NCI-H1105 treated with DMSO at 0.1 percent for 48 hours (cell line): ENCODE data around the gene JMJD1C.
A peak's percentile ranks its signal among the peaks of the same experiment; 100 is the strongest.

ENCODE experiments used
- DNase-seq: peaks from one replicate; lab custom pipeline; 2025; lab: John Stamatoyannopoulos, UW

Gene JMJD1C

DNA sequence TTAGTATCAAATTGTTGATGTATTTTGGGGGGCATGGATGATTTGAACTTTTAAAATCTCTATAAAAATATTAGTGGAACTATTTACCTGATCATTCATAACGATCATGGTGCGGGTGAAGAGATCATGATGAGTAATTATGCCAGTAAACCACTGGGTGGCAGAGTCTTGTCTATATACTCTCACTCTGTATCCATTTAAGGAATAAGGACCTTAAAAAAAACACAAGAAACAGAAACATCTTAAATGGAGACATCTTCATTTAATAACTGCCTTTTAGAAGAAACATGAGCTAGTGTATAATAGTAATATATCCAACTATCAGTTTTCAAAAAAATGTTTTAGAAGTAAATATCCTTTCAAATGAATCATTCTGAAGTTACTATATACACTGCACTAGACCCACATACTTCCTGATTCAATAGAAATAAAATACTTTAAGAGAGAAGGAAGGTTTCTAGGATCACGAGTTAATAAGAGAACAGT, 248.6 kb downstream of the JMJD1C start:
- DNase-seq: peak; percentile 30

DNA sequence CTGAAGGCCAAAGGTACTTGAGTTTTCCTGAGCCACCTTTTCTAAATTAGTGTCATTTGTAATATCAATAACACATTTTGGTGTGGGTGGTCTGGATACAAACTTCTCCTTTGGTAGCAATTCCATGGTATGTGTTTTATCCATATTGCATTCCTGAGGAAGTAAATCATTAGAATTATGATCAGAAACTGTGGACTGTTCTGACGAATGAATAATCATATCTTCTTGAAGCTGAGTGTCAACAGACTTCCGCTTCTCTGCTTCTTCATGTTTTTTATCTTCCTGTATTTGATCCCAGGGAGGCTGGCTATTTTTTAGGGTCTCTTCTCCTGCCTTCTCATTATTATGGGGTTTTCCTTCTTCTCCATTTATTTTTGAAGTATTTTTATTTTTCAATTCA, 251.2 kb downstream of the JMJD1C start:
- no peak for DNase-seq

DNA sequence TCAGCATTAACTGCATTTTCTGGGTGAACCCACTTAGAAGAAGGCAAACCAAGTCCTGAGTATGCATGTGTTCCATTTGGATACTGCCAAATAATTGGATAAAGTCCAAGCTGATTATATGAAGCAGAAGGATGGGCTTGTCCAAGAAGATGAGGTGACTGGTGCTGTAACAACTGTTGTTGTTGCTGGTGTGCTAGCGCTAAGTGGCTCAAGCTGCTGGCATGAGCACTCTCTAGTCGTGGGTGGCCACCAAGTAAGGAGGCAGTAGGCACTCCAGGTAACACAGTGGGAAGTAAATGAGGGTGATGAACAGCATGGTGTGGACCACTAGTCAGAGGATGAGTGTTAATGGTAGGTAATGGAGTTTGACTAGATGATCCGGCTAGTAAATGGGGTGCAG, 252.3 kb downstream of the JMJD1C start:
- DNase-seq: no peak

DNA sequence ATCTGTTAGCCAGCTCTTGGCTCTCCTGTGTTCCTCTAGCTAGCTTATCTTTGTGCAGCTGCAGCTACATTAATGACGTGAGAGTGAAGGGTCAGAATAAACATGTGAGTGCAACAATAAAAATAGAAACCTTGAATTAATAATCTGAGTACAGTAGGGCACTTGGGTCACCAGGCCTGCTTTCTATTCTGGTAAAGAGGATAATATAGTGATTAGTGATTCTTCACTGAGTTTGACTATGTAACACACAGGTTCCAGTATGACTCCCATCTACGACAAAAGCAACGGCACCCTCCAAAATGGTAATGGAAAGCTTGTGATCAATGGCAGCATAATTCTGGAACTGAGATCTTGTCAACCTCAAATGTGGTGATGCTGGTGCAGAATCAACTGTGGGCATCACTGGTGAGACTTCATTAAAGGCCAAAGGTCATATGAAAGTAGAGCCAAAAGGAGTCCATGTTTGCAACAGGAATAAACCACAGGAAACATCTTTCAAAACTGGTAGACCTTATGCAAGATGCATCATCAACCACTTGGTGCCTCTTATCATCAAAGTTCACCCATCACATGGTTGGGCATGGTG, 255.1 kb downstream of the JMJD1C start:
- DNase-seq: no peak

DNA sequence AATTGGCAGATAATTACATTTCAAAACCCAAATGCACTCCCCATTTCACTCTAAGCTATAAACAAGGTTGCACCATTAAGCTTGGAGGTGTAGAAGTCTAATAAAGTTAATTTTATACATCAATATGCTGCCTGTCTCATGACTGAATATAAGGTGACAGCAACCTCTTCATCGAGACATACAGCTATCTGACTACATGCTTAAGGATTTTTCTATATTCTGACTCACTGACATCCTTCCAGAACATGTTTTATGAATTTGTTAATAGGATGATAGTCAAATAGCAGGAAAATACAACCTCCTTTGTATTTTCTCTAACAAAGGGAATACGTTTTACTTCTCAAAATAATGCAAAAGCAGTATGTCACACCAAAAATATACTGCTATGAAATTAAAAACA, 256.1 kb downstream of the JMJD1C start:
- no peak for DNase-seq

DNA sequence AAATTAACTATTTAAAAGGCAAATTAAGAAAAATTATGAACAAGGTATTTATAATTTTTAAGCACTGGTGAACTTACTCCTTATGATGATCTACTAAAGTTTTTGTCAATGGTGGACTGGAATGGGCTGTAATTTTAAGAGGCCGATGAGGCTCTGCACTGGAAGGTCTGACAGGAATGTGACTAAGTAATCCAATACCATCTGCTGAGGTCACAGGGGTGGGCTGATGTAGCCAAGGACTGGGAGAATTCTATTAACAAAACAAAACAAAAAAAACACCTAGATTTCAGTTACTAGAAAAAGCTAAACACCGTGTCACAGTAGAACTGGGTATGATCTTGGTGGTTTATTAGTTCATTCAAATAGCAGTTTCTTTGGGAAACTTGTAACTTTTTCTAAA, 256.8 kb downstream of the JMJD1C start:
- DNase-seq: no peak

DNA sequence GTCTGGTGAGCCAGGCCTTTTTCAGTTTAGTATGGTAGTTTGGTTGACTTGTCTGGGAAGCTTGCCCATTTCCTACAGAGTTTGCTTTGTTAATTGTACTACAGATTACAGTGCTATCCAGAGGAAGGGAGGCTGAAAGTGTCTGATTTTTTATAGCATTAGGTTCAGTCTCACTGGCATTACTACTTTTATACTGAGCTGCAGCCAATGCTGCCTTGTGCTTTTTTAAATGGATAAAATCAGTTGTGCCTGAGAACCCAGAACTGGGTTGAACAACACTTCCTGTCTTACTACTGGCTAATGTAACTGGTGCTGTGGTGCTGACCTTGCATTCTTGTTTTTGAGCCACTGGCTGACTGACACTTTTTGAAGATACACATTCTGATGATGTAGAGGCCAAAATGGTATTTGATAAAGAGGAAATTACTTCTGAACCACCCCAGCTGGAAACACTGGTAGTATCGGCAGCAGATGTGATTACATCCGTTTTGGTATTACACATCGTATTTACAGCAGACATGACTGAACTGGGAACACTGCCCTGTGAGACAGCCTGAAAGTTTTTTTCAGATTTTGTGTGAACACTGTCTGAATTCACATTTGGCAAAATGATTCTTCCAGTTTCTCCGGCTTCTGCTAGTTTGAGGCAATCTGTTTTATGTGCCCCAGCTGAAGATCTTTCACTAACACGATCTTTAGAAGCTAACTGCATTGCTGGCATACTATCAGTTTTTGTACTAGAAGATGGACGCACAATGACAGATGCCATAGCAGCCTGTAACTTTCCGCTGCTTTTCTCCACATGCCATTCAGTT, 258.6 kb downstream of the JMJD1C start:
- DNase-seq: peak; percentile 22

DNA sequence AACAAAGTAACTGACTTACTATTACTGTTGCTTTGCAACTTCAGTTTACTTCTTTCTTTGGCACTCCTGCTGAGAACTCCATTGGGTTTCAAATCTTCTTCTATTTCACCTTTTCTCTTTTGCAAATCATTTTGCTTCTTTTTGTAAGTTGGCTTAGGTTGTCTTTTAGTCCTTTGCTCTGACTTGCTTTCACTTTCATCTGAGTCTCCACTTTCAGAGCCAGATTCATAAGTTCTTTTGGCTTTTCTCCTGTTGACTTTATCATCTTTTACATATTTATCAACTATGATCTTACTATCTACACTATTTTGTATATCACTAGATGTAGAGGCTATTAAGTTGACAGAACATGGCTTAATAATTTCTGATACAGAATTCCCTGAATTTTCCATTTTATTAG, 259.2 kb downstream of the JMJD1C start:
- no peak for DNase-seq

DNA sequence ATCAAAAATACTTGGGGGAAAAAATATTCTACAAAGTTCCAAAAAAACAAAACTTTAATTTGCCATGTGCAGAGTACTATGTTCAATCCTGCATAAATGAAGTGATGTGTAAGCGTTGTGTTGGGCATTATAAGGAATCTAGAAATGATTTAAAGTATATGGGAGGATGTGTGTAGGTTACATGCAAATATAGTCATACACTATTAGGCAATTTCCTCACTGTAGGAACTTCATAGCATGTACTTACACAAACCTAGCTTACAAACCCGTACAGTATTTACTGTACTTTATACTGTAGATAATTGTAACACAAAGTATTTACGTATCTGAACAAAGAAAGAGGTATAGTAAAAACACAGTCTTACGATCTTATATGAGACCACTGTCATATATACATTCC, 260.4 kb downstream of the JMJD1C start:
- DNase-seq: no peak

DNA sequence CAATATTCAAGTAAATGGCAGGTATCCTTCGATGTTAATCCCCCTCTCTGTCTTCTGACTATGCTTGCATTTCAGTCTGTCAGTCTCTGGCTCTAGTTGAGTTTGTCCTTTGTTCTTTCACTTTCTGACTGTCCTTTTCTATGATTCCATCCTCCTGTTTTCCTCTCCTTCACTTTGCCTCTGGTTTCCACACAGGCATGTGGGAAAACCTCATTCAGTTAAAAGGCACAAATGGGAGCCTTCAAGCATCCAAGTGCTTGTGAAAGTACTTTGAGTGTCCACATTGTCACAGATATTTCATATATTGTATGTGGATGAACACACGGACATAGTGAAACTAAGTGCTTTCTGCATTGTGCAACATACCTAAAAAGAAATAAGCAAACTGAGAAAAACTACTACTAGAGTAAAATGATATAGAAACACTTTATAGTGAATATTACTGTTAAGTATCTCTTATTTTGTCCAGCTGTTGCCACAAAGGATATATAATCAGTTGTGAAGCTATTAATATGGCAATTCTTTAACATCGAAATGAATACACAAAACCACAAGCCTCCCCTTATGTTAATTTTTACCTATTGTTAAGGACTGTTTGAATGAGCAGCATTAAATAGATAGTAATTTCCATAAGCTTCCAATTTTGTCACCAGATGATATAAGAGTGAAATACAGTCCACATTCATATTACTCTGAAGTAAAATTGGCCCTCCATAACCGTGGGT, 260.9 kb downstream of the JMJD1C start:
- DNase-seq: no peak

DNA sequence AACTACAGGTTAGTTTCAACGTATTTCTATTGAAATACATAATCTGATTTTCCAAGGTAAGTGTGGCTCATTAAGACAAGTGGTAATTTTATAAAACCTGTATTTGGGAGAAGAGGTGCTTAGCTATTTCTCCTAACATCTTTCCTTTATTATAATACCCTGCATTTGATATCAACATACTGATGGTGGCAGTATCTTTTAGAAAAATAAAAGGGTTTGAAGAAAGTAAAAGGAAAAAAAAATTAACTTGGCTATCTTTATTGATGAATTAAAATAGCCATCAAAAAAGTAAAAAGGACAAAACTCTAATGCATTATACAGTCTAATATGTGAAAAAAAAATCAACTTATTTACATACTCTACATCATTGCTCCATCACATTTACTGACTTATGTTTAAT, 264.7 kb downstream of the JMJD1C start:
- no peak for DNase-seq

DNA sequence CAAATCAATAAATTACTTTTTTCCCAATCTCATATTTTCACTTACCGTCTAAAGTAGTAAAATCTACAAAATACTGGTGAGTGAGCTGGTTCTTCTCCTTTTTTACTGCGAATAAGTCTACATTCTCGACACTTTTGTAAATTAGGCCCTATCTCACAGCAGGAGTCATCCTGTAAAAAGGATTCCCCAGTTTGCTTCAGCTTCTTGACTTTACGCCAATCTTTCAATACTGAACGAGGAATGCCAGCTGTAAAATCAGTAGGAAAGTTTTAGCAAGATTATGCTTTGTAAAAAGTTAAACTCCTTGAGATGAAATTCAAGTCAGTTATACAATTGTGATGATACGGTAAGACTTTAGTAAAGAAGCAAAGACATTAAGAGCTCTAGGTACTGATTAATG, 265.3 kb downstream of the JMJD1C start:
- DNase-seq: no peak

DNA sequence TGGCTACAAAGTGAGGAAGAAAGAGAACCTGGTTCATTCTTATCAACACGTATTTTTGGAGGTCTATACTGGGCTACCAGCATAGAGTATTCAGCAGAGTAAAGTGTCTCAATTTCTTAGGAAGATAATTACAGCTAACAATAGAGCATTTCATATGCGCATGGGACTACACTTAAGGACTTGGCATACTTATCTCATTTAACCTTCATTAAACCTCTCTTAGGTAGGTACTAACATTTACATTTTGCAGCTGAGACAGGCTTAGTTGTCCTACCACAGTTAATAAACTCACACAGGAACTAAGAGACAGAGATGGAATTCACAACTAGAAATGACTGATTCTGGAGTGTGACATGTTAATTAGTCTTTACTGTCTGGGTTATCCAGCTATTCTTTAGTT, 266.1 kb downstream of the JMJD1C start:
- no peak for DNase-seq

DNA sequence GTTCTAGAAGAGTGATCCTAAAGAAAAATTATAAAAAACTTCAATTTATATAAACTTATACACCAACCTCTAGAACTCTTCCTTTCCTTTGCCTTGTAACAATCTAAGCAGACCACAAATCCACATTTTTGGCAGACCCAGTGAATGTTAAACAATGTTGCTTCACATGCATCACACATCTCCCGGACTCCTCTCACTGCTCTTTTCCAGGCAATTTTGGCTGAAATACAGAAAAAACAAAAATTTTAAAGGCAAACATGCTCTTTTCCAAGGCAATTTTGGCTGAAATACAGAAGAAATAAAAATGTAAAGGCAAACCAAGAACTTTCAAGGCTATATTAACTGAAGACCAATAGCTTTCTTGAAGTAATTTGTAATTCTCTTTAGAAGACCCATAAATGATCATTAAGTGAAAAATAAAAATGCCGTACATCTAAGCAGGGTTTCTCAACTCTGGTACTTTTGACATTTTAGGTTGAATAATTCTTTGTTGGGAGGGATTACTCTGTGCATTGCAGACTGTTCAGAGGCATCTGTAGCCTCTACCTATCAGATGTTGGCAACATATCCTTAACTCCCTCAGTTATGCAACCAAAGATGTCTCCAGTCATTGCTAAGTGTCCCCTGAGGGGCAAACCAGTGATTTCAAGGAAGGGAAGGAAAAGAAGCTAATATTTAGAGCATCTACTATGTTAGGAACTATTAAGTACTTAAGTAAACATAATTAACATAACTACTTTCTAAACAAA, 268.3 kb downstream of the JMJD1C start:
- no peak for DNase-seq

DNA sequence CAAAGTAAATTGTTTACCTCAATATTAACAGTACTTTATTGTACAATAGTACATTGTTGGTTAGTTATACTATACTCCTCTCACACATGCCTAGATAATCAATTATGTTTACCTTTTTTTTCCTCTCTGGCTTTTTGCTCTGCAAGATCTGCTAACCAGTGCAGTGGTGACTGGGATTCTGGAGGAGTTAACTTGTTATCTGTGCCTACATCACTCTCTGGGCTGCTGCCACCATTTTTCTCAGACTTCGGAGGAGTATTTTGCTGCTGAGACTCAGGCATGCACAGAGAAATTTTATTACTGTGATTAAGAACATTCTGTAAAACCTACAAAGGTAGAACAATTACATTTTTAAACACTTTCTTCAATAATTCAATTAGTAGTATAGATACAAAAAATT, 273.0 kb downstream of the JMJD1C start:
- no peak for DNase-seq

DNA sequence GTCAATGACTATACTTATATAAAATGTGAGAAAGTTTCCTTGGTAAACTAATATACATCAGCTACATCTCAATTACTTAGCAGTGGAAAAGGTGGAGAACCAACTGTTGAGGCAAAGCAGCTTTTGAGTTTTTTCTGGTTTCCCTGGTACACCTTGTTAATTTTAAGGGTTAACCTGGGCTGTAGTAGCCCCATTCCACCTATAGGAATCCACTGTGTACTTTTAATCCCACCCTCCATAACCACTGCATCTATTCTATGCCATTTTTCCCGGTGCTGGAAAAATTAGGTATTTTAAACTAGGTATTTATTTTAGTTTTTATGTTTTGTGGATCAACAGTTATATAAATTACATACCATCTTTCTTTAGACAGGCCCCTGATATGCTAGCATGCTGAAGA, 290.2 kb downstream of the JMJD1C start:
- DNase-seq: no peak

DNA sequence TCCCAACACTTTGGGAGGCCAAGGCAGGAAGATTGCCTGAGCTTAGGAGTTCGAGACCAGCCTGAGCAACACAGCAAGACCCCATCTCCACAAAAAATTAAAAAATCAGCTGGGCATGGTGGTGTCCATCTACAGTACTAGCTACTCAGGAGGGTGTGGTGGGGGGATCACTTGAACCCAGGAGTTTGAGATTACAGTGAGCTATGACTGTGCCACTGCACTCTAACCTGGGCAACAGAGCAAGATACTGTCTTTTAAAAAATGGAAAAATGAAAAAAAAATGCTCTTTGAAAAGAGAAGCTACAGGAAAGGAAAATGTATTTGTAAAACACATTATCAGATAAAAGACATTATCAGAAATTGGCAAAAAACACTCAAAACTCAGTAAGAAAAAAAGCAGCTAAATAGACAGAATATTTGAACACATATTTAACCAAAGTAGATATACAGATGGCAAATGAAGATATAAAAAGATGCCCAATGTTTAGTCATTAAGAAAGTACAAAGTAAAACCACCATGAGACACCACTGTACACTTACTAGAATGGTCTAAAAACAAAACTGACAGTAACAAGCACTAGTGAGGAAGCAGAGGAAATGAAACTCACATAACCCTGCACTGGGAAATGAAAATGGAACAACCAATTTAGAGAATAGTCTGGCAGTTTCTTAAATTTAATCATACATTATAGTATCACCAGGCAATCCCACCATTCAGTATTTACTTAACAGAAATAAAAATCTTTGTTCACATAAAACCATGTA, 292.1 kb downstream of the JMJD1C start:
- no peak for DNase-seq

DNA sequence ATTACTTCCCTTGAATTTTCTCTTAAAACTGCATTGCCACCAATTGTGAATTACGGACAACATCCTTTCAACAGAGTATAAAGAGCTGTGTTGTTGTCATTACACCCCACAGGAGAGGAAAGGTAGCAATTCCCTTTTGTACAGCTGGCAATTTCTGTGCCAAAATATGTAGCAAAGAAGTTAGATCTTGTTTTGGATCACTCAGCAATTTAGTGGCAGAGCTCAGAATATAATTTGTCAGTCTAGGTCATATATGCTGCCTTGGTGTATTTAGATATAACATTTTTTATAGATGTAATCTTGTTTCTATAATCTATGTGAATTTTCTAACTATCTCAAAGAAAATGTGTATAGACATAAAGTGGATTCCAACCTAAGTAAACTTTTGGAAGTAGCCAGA, 293.9 kb downstream of the JMJD1C start:
- DNase-seq: no peak

DNA sequence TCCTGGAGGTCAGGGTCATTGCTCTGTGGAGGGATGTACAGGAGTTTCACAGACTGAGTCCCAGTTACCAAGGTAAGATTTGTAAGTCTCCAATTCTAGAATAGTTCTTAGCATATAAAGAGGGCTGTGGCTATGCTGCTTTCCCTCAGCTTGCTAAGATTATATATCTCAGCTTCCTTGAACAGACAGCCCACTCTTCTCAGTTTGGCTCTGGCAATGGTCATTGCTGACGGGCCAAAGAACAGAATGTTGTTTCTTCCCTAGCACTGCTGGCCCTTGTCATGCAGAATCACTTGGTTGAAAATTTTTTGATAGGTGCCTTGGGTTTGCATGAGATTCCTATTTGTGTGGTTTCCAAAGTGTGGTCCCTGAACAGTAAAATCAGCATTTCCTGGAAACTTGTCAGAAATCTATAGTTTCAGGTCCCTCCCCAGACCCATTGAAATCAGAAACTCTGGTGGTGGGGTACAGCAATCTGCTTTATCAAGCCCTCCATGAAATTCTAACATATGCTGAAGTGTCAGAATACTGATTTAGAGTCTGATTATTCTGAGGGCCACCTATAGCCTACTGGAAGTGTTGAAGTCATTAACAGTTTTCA, 294.4 kb downstream of the JMJD1C start:
- no peak for DNase-seq

DNA sequence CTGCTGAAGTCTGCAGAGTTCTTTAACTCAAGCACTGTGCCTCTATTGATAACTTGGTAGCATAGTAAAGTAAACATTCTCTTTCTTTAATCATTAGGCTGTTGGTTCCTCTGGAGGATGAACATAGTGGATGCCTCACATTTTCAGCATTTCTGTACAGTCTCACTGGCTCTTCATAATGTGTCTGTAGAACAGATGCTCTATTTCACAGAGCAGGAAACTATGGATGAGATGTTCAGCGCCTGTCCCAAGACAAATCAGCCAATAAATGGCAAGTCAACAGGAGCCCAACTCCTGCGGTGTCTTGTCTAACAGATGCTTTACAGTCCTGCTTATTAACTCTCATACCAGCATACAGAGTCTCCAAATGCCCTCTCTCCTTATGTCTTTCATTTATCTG, 296.2 kb downstream of the JMJD1C start:
- no peak for DNase-seq

DNA sequence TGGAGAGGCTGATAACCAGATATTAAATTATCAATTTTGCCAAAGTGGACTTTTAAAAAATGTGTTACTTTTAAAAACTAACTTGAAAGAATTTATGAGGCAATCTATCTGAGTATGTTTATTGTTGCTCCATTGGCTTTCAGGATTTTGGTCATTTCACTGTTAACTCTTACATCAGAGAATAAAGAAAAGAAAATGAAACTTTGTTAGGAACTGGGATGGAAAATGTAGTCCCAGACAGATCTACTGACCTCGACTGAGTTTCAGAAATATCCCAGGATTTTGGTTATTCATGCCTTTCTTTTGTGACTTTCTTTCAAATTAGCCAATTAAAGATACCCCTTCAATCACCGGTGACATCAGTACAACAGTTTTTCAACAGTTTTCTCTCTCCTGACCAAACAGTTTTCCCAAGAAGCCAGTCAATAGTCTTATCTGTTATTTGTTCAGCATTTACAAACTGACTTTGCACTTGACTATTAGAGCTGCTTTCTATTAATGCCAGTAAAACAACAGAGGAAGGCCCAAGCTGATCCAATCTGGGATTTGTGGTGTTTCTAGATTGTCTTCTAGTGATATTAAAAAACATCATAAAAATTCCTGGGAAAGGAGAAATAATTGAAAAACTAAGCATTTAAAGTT, 296.8 kb downstream of the JMJD1C start:
- no peak for DNase-seq
